ENCODE data around the gene CLUH. TPM values are rescaled to one million over a fixed set of nuclear protein-coding genes. Genes with fewer than 3 reads are reported as not detected.
"Not testable (repeated sequence)": the region's sequence is repeated elsewhere in the genome, so short reads cannot be mapped to it uniquely, and the experiment has no call there.

Gene CLUH
- total and polyA plus RNA-seq, 2 donors (not counting 3 experiments of a cell fraction or from before 2014, with no cell fraction given) = 33.8 to 80.7 TPM

DNA sequence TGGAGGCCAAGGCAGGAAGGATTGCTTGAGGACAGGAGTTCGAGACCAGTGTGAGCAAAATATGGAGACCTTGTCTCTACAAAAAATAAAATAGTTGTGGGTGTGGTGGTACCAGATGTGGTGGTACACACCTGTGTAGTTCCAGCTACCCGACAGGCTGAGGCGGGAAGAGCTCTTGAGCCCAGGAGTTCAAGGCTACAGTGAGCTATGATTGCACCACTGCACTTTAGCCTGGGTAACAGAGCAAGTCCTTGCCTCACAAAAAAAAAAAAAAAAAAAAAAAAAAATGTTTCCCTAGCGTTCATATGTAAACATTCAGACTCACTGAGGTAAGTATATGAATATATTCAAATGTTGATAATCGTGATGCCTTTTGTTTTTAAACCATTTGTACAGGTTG is 39.5 kb downstream of the CLUH start:
- dilution Hi-C loops (cut with MboI; ENCODE audit: extremely low pct_ligation_motif_present, low sequenced_read_pairs) = no loop called here
- H3K36me3 ChIP-seq (ENCODE audit: control insufficient read depth in 2 of 2, extremely low read depth in 1 of 2, insufficient read depth in 2 of 2, low read length in 2 of 2) = peaks cover 18 to 38% of the 10 kb centered on the region in 2 experiments
- FAIRE-seq (no peak), DNase-seq (ENCODE audit: low read depth, low spot score) (no peak)
- TF ChIP-seq EZH2 (IDR thresholded peaks at IDR 0.05; ENCODE audit: borderline replicate concordance, low read depth, low read length, severe bottlenecking) (no peak), GATA2 (IDR thresholded peaks at IDR 0.05; ENCODE audit: insufficient read depth, insufficient read length, low read depth, low read length) (no peak), FOS (IDR thresholded peaks at IDR 0.05; ENCODE audit: borderline replicate concordance, insufficient read depth, low read length) (no peak), JUN (IDR thresholded peaks at IDR 0.05; ENCODE audit: borderline replicate concordance, insufficient read depth, insufficient read length, low read depth) (no peak), POLR2A (IDR thresholded peaks at IDR 0.05; ENCODE audit: low read depth, low read length) (no peak), MYC (IDR thresholded peaks at IDR 0.05; ENCODE audit: low read depth, low read length) (no peak), CTCF (IDR thresholded peaks at IDR 0.05; ENCODE audit: extremely low read depth in 1 of 2, insufficient read depth in 1 of 2, low read depth in 1 of 2, low read length in 2 of 2) (no peak), POLR2AphosphoS5 (IDR thresholded peaks at IDR 0.05; ENCODE audit: insufficient read depth, low read depth, low read length) (no peak)
- TF ChIP-seq, protein P1, sequence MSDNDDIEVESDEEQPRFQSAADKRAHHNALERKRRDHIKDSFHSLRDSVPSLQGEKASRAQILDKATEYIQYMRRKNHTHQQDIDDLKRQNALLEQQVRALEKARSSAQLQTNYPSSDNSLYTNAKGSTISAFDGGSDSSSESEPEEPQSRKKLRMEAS (IDR thresholded peaks at IDR 0.05; ENCODE audit: insufficient read depth, insufficient read length) = no peak
- H3K27me3 ChIP-seq (ENCODE audit: control insufficient read depth in 2 of 2, insufficient read depth in 2 of 2, low read length in 2 of 2) = no peaks in the 10 kb centered on the region
- no peaks in the 10 kb centered on the region for H3K9me1 ChIP-seq (replicated peaks; ENCODE audit: control insufficient read depth, extremely low read depth, insufficient read depth, low read length)
- no peak overlapping the region for H2AFZ ChIP-seq (ENCODE audit: low read depth, low read length)
- H4K20me1 ChIP-seq (replicated peaks; ENCODE audit: control insufficient read depth, extremely low read depth, insufficient read depth, low read length) = peaks cover 5% of the 10 kb centered on the region
- ChIA-PET POLR2A (no interaction called here), CTCF (no interaction called here)
- no peak overlapping the region for H3K4me2 ChIP-seq (ENCODE audit: insufficient read depth, low read length)
- H3K9me3 ChIP-seq (replicated peaks; ENCODE audit: control insufficient read depth, insufficient read depth, low read length) = no peaks in the 10 kb centered on the region
- H3K4me1 ChIP-seq (ENCODE audit: control insufficient read depth, extremely low read depth, insufficient read depth, low read length) = no peaks in the 10 kb centered on the region
- BruUV-seq (replicated peaks) = no TSS peak
- intact Hi-C loops (cut with micrococcal nuclease) = loop anchor here (10.0 kb wide), 2 partner anchors 157 to 257 kb away; partner anchors contain the start of gene METTL16
- no peak overlapping the region for H3K27ac ChIP-seq (ENCODE audit: insufficient read depth, low read depth, low read length)
- peaks cover 30% of the 10 kb centered on the region for H3K79me2 ChIP-seq (ENCODE audit: control insufficient read depth, insufficient read depth, low read length)
- no peak overlapping the region for H3K9ac ChIP-seq (replicated peaks; ENCODE audit: extremely low read depth, insufficient read depth, low read length)
- H3K4me3 ChIP-seq (replicated peaks in 1 of 3; ENCODE audit: insufficient read depth in 1 of 3, low read depth in 1 of 3, low read length in 3 of 3) = no peak overlapping the region

DNA sequence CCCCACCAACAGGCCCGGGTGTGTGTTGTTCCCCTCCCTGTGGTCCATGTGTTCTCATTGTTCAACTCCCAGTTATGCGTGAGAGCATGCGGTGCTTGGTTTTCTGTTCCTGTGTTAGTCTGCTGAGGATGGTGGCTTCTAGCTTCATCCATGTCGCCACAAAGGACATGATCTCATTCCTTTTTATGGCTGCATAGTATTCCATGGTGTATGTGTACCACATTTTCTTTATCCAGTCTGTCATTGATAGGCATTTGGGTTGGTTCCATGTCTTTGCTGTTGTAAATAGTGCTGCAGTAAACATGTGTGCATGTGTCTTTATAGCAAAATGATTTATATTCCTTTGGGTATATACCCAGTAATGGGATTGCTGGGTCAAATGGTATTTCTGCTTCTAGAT is 51.2 kb downstream of the CLUH start:
- intact Hi-C loops (cut with micrococcal nuclease); H3K4me2 ChIP-seq (ENCODE audit: insufficient read depth, low read length); H3K27me3 ChIP-seq (ENCODE audit: control insufficient read depth in 2 of 2, insufficient read depth in 2 of 2, low read length in 2 of 2); H3K27ac ChIP-seq (ENCODE audit: insufficient read depth, low read depth, low read length); FAIRE-seq; DNase-seq (ENCODE audit: low read depth, low spot score); H3K9me3 ChIP-seq (replicated peaks; ENCODE audit: control insufficient read depth, insufficient read depth, low read length); H4K20me1 ChIP-seq (replicated peaks; ENCODE audit: control insufficient read depth, extremely low read depth, insufficient read depth, low read length); H3K36me3 ChIP-seq (ENCODE audit: control insufficient read depth in 2 of 2, extremely low read depth in 1 of 2, insufficient read depth in 2 of 2, low read length in 2 of 2); BruUV-seq (replicated peaks); H3K9ac ChIP-seq (replicated peaks; ENCODE audit: extremely low read depth, insufficient read depth, low read length); POLR2A ChIA-PET; dilution Hi-C loops (cut with MboI; ENCODE audit: extremely low pct_ligation_motif_present, low sequenced_read_pairs); H3K9me1 ChIP-seq (replicated peaks; ENCODE audit: control insufficient read depth, extremely low read depth, insufficient read depth, low read length); H3K4me3 ChIP-seq (replicated peaks in 1 of 3; ENCODE audit: insufficient read depth in 1 of 3, low read depth in 1 of 3, low read length in 3 of 3); H2AFZ ChIP-seq (ENCODE audit: low read depth, low read length); H3K4me1 ChIP-seq (ENCODE audit: control insufficient read depth, extremely low read depth, insufficient read depth, low read length): not testable (repeated sequence)
- peaks cover 97% of the 10 kb centered on the region for H3K79me2 ChIP-seq (ENCODE audit: control insufficient read depth, insufficient read depth, low read length)
- CTCF ChIA-PET = interaction anchor here (1.6 kb wide), 1 partner anchor 15 kb away, joined by 5 read pairs; no protein-coding TSS in a partner anchor

DNA sequence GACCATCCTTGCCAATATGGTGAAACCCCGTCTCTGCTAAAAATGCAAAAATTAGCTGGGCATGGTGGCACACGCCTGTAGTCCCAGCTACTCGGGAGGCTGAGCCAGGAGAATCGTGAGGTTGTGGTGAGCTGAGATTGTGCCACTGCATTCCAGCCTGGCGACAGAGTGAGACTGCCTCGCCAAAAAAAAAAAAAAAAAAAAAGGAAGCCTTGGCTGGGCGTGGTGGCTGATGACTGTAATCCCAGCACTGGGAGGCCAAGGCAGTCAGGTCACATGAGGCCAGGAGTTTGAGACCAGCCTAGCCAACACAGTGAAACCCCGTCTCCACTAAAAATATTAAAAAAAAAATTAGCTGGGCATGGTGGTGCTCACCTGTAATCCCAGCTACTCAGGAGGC is 52.2 kb downstream of the CLUH start:
- H3K79me2 ChIP-seq (ENCODE audit: control insufficient read depth, insufficient read depth, low read length) = peaks cover 96% of the 10 kb centered on the region
- H4K20me1 ChIP-seq (replicated peaks; ENCODE audit: control insufficient read depth, extremely low read depth, insufficient read depth, low read length); H3K27ac ChIP-seq (ENCODE audit: insufficient read depth, low read depth, low read length); H3K4me2 ChIP-seq (ENCODE audit: insufficient read depth, low read length); H2AFZ ChIP-seq (ENCODE audit: low read depth, low read length); H3K9me3 ChIP-seq (replicated peaks; ENCODE audit: control insufficient read depth, insufficient read depth, low read length); H3K4me3 ChIP-seq (replicated peaks in 1 of 3; ENCODE audit: insufficient read depth in 1 of 3, low read depth in 1 of 3, low read length in 3 of 3); POLR2A ChIA-PET; H3K4me1 ChIP-seq (ENCODE audit: control insufficient read depth, extremely low read depth, insufficient read depth, low read length); DNase-seq (ENCODE audit: low read depth, low spot score); H3K9me1 ChIP-seq (replicated peaks; ENCODE audit: control insufficient read depth, extremely low read depth, insufficient read depth, low read length); intact Hi-C loops (cut with micrococcal nuclease); H3K27me3 ChIP-seq (ENCODE audit: control insufficient read depth in 2 of 2, insufficient read depth in 2 of 2, low read length in 2 of 2); dilution Hi-C loops (cut with MboI; ENCODE audit: extremely low pct_ligation_motif_present, low sequenced_read_pairs); BruUV-seq (replicated peaks); H3K36me3 ChIP-seq (ENCODE audit: control insufficient read depth in 2 of 2, extremely low read depth in 1 of 2, insufficient read depth in 2 of 2, low read length in 2 of 2); FAIRE-seq; H3K9ac ChIP-seq (replicated peaks; ENCODE audit: extremely low read depth, insufficient read depth, low read length): not testable (repeated sequence)
- CTCF ChIA-PET = interaction anchor here (1.6 kb wide), 1 partner anchor 16 kb away, joined by 5 read pairs; no protein-coding TSS in a partner anchor
